Stomach (tissue), 4 donors: ENCODE measurements around the gene SH3RF2.

Source experiments
- CTCF ChIP-seq, 7 experiments: fragments of 450-650 bp in 4 of 7; fragments of 200-600 bp in 3 of 7; sonication (generic) in 3 of 7; IDR thresholded peaks; one replicate each; pipeline ENCODE4 v1.5.1; 2016 to 2019; ENCODE audit warnings: antibody characterized with exemption in 7 of 7, control low read depth in 2 of 7, mild to moderate bottlenecking in 1 of 7
- EP300 ChIP-seq: sonication (generic); formaldehyde crosslinking; IDR thresholded peaks from one replicate; pipeline ENCODE4 v1.6.1; 2017; ENCODE audit warnings: antibody characterized with exemption
- POLR2A ChIP-seq, 4 donors: fragments of 450-650 bp; IDR thresholded peaks; one replicate each; pipeline ENCODE4 v1.6.1; 2016; ENCODE audit warnings: antibody characterized with exemption in 4 of 4, control low read depth in 2 of 4, mild to moderate bottlenecking in 1 of 4, moderate library complexity in 1 of 4
- POLR2AphosphoS5 ChIP-seq, 3 donors: sonication (generic); formaldehyde crosslinking; IDR thresholded peaks; one replicate each; pipeline ENCODE4 v1.6.1; 2016; ENCODE audit warnings: antibody characterized with exemption in 3 of 3

- no peak for TF ChIP-seq POLR2A (IDR thresholded peaks at IDR 0.05)
- TF ChIP-seq CTCF (IDR thresholded peaks at IDR 0.05), result no peak
- TF ChIP-seq EP300, result no peak
- peak in 1 of 3 donors; percentile 11 for TF ChIP-seq POLR2AphosphoS5 (IDR thresholded peaks at IDR 0.05)
Measured at GRCh38 chr5:145945620-145946111, 9.3 kb downstream of the SH3RF2 start.
